ENCODE results near the gene KLF2.
"Not testable (repeated sequence)": the region's sequence is repeated elsewhere in the genome, so short reads cannot be mapped to it uniquely, and the experiment has no call there.

KLF2 gene

GRCh38 chr19:16295057-16295456 lies 29.6 kb upstream of the KLF2 start:
- Histone ChIP-seq H3K4me3 (ENCODE audit: low read length) (no peak overlapping the region), H3K27me3 (ENCODE audit: insufficient read depth, low read length) (no peaks in the 10 kb centered on the region), H3K27ac (ENCODE audit: low read length) (no peak overlapping the region), H3K36me3 (ENCODE audit: insufficient read depth, low read depth, low read length) (no peaks in the 10 kb centered on the region), H3K9me3 (ENCODE audit: insufficient read depth, low read depth, low read length) (no peaks in the 10 kb centered on the region), H3K9ac (ENCODE audit: low read depth, low read length) (no peak overlapping the region), H3K4me1 (ENCODE audit: insufficient read depth, low read length) (no peaks in the 10 kb centered on the region)

GRCh38 chr19:16296713-16297112 lies 27.9 kb upstream of the KLF2 start:
- Histone ChIP-seq H3K9me3 (ENCODE audit: insufficient read depth, low read depth, low read length) (no peaks in the 10 kb centered on the region), H3K4me3 (ENCODE audit: low read length) (no peak overlapping the region), H3K27me3 (ENCODE audit: insufficient read depth, low read length) (no peaks in the 10 kb centered on the region), H3K27ac (ENCODE audit: low read length) (no peak overlapping the region), H3K9ac (ENCODE audit: low read depth, low read length) (no peak overlapping the region), H3K4me1 (ENCODE audit: insufficient read depth, low read length) (no peaks in the 10 kb centered on the region), H3K36me3 (ENCODE audit: insufficient read depth, low read depth, low read length) (no peaks in the 10 kb centered on the region)

- H3K27me3 ChIP-seq (ENCODE audit: insufficient read depth, low read length): no peaks in the 10 kb centered on the region
- H3K4me3 ChIP-seq (ENCODE audit: low read length): no peak overlapping the region
- H3K4me1 ChIP-seq (ENCODE audit: insufficient read depth, low read length): no peaks in the 10 kb centered on the region
- H3K27ac ChIP-seq (ENCODE audit: low read length): no peak overlapping the region
- H3K36me3 ChIP-seq (ENCODE audit: insufficient read depth, low read depth, low read length): no peaks in the 10 kb centered on the region
- no peaks in the 10 kb centered on the region for H3K9me3 ChIP-seq (ENCODE audit: insufficient read depth, low read depth, low read length)
- no peak overlapping the region for H3K9ac ChIP-seq (ENCODE audit: low read depth, low read length)
These were observed 26.9 kb upstream of the KLF2 start for GRCh38 chr19:16297575-16298178.

GRCh38 chr19:16298334-16298733 lies 26.3 kb upstream of the KLF2 start:
- H3K4me3 ChIP-seq (ENCODE audit: low read length): no peak overlapping the region
- H3K27me3 ChIP-seq (ENCODE audit: insufficient read depth, low read length): no peaks in the 10 kb centered on the region
- H3K4me1 ChIP-seq (ENCODE audit: insufficient read depth, low read length): no peaks in the 10 kb centered on the region
- no peaks in the 10 kb centered on the region for H3K36me3 ChIP-seq (ENCODE audit: insufficient read depth, low read depth, low read length)
- H3K9ac ChIP-seq (ENCODE audit: low read depth, low read length): no peak overlapping the region
- no peak overlapping the region for H3K27ac ChIP-seq (ENCODE audit: low read length)
- no peaks in the 10 kb centered on the region for H3K9me3 ChIP-seq (ENCODE audit: insufficient read depth, low read depth, low read length)

GRCh38 chr19:16301999-16302694 lies 22.5 kb upstream of the KLF2 start:
- Histone ChIP-seq H3K4me3 (ENCODE audit: low read length) (no peak overlapping the region), H3K4me1 (ENCODE audit: insufficient read depth, low read length) (no peaks in the 10 kb centered on the region; the same call in 1 of the 2 replicates), H3K27ac (ENCODE audit: low read length) (no peak overlapping the region), H3K9me3 (ENCODE audit: insufficient read depth, low read depth, low read length) (no peaks in the 10 kb centered on the region), H3K27me3 (ENCODE audit: insufficient read depth, low read length) (no peaks in the 10 kb centered on the region), H3K36me3 (ENCODE audit: insufficient read depth, low read depth, low read length) (no peaks in the 10 kb centered on the region), H3K9ac (ENCODE audit: low read depth, low read length) (no peak overlapping the region)

- Histone ChIP-seq H3K9ac (ENCODE audit: low read depth, low read length) (no peak overlapping the region), H3K27ac (ENCODE audit: low read length) (no peak overlapping the region), H3K4me1 (ENCODE audit: insufficient read depth, low read length) (no peaks in the 10 kb centered on the region; the same call in 1 of the 2 replicates), H3K9me3 (ENCODE audit: insufficient read depth, low read depth, low read length) (no peaks in the 10 kb centered on the region), H3K36me3 (ENCODE audit: insufficient read depth, low read depth, low read length) (no peaks in the 10 kb centered on the region), H3K27me3 (ENCODE audit: insufficient read depth, low read length) (no peaks in the 10 kb centered on the region), H3K4me3 (ENCODE audit: low read length) (no peak overlapping the region)
These were observed 20.9 kb upstream of the KLF2 start for GRCh38 chr19:16303755-16304154.

- H3K9me3 ChIP-seq (ENCODE audit: insufficient read depth, low read depth, low read length); H3K4me1 ChIP-seq (ENCODE audit: insufficient read depth, low read length); H3K9ac ChIP-seq (ENCODE audit: low read depth, low read length); H3K27ac ChIP-seq (ENCODE audit: low read length); H3K27me3 ChIP-seq (ENCODE audit: insufficient read depth, low read length); H3K4me3 ChIP-seq (ENCODE audit: low read length); H3K36me3 ChIP-seq (ENCODE audit: insufficient read depth, low read depth, low read length): not testable (repeated sequence)
These were observed 20.1 kb upstream of the KLF2 start for GRCh38 chr19:16304511-16304910.

GRCh38 chr19:16305060-16305459 lies 19.6 kb upstream of the KLF2 start:
- H3K27ac ChIP-seq (ENCODE audit: low read length); H3K4me1 ChIP-seq (ENCODE audit: insufficient read depth, low read length); H3K9ac ChIP-seq (ENCODE audit: low read depth, low read length); H3K4me3 ChIP-seq (ENCODE audit: low read length); H3K36me3 ChIP-seq (ENCODE audit: insufficient read depth, low read depth, low read length); H3K9me3 ChIP-seq (ENCODE audit: insufficient read depth, low read depth, low read length); H3K27me3 ChIP-seq (ENCODE audit: insufficient read depth, low read length): not testable (repeated sequence)

GRCh38 chr19:16306728-16307402 lies 17.8 kb upstream of the KLF2 start:
- Histone ChIP-seq H3K4me1 (ENCODE audit: insufficient read depth, low read length) (no peaks in the 10 kb centered on the region; the same call in 1 of the 2 replicates), H3K27ac (ENCODE audit: low read length) (no peak overlapping the region), H3K36me3 (ENCODE audit: insufficient read depth, low read depth, low read length) (no peaks in the 10 kb centered on the region), H3K9me3 (ENCODE audit: insufficient read depth, low read depth, low read length) (no peaks in the 10 kb centered on the region), H3K4me3 (ENCODE audit: low read length) (no peak overlapping the region), H3K27me3 (ENCODE audit: insufficient read depth, low read length) (no peaks in the 10 kb centered on the region), H3K9ac (ENCODE audit: low read depth, low read length) (no peak overlapping the region)

GRCh38 chr19:16308081-16308480 lies 16.5 kb upstream of the KLF2 start:
- no peaks in the 10 kb centered on the region; the same call in 1 of the 2 replicates for H3K4me1 ChIP-seq (ENCODE audit: insufficient read depth, low read length)
- H3K9me3 ChIP-seq (ENCODE audit: insufficient read depth, low read depth, low read length): no peaks in the 10 kb centered on the region
- H3K36me3 ChIP-seq (ENCODE audit: insufficient read depth, low read depth, low read length): no peaks in the 10 kb centered on the region
- H3K9ac ChIP-seq (ENCODE audit: low read depth, low read length): no peak overlapping the region
- H3K4me3 ChIP-seq (ENCODE audit: low read length): no peak overlapping the region
- no peaks in the 10 kb centered on the region for H3K27me3 ChIP-seq (ENCODE audit: insufficient read depth, low read length)
- no peak overlapping the region for H3K27ac ChIP-seq (ENCODE audit: low read length)

GRCh38 chr19:16309643-16310042 lies 15.0 kb upstream of the KLF2 start:
- H3K4me1 ChIP-seq (ENCODE audit: insufficient read depth, low read length): no peaks in the 10 kb centered on the region; the same call in 1 of the 2 replicates
- H3K9me3 ChIP-seq (ENCODE audit: insufficient read depth, low read depth, low read length): no peaks in the 10 kb centered on the region
- no peak overlapping the region for H3K9ac ChIP-seq (ENCODE audit: low read depth, low read length)
- H3K36me3 ChIP-seq (ENCODE audit: insufficient read depth, low read depth, low read length): no peaks in the 10 kb centered on the region
- H3K27ac ChIP-seq (ENCODE audit: low read length): no peak overlapping the region
- H3K27me3 ChIP-seq (ENCODE audit: insufficient read depth, low read length): no peaks in the 10 kb centered on the region
- no peak overlapping the region for H3K4me3 ChIP-seq (ENCODE audit: low read length)
